SK-N-SH (cell line): ENCODE results near the gene ZRANB3. TPM values are rescaled to one million over a fixed set of nuclear protein-coding genes. Genes with fewer than 3 reads are reported as not detected.

Experiments used
- CTCF ChIA-PET: fragments of 300-600, 350-600 bp; formaldehyde crosslinking; extraction: SDS; loops from one replicate; lab custom pipeline; 2021; lab: Yijun Ruan, JAX
- POLR2A ChIA-PET: fragments of 350-600 bp; sonication (Branson Sonifier 250); formaldehyde crosslinking; extraction: SDS; loops from one replicate; lab custom pipeline; 2020; ENCODE audit warnings: antibody characterized with exemption, inconsistent platforms; lab: Yijun Ruan, JAX
- DNase-seq: peaks from one replicate; pipeline ENCODE4 v3.0.0; 2012
- H2AFZ ChIP-seq: fragments of 200-600 bp; sonication (generic); 2 replicates; pipeline ENCODE4 v1.8.1; 2016; ENCODE audit warnings: antibody characterized with exemption, mild to moderate bottlenecking, low read depth
- H3F3A ChIP-seq: fragments of 200-600 bp; sonication (generic); replicated peaks from 2 replicates; pipeline ENCODE3; 2016; ENCODE audit warnings: antibody characterized with exemption, mild to moderate bottlenecking; ENCODE audit not compliant: insufficient read depth
- H3K27ac ChIP-seq, 2 experiments: fragments of 200-500 bp in 1 of 2; fragments of 200-600 bp in 1 of 2; sonication (Bioruptor generic) in 1 of 2; sonication (generic), shearing (Covaris generic) in 1 of 2; 2 replicates each; pipeline versions ENCODE4 v1.5.1 to v1.6.1; 2014 to 2016; ENCODE audit warnings: low read depth in 2 of 2, inconsistent platforms in 1 of 2, low read length in 1 of 2, mild to moderate bottlenecking in 1 of 2, mixed read lengths in 1 of 2
- H3K27me3 ChIP-seq: fragments of 200-600 bp; sonication (generic), shearing (Covaris generic); 2 replicates; pipeline ENCODE4 v1.6.1; 2016; ENCODE audit warnings: mixed run types; ENCODE audit not compliant: insufficient read depth
- H3K36me3 ChIP-seq, 2 experiments: fragments of 200-500 bp in 1 of 2; fragments of 200-600 bp in 1 of 2; sonication (Bioruptor generic) in 1 of 2; sonication (generic) in 1 of 2; replicated peaks in 1 of 2; 2 replicates each; pipeline versions ENCODE3 to v1.5.1; 2014 to 2016; ENCODE audit warnings: low read length in 1 of 2, mild to moderate bottlenecking in 1 of 2; ENCODE audit not compliant: insufficient read depth in 2 of 2, control insufficient read depth in 1 of 2
- H3K4me1 ChIP-seq, 2 experiments: fragments of 200-500 bp in 1 of 2; fragments of 200-600 bp in 1 of 2; sonication (Bioruptor generic) in 1 of 2; sonication (generic), shearing (Covaris generic) in 1 of 2; 2 replicates each; pipeline versions ENCODE4 v1.5.1 to v1.6.1; 2014 to 2016; ENCODE audit warnings: low read depth in 1 of 2, low read length in 1 of 2, mixed run types in 1 of 2; ENCODE audit not compliant: insufficient read depth in 2 of 2, control insufficient read depth in 1 of 2
- H3K4me2 ChIP-seq: fragments of 200-600 bp; sonication (generic), shearing (Covaris generic); 2 replicates; pipeline ENCODE4 v1.6.1; 2017; ENCODE audit warnings: mixed run types
- H3K4me3 ChIP-seq, 2 experiments: fragments of 200-500 bp in 1 of 2; fragments of 200-600 bp in 1 of 2; sonication (Bioruptor generic) in 1 of 2; sonication (generic), shearing (Covaris generic) in 1 of 2; 2 replicates each; pipeline versions ENCODE4 v1.5.1 to v1.8.1; 2014 to 2016; ENCODE audit warnings: low read depth in 2 of 2, inconsistent platforms in 1 of 2, low read length in 1 of 2, mild to moderate bottlenecking in 1 of 2, mixed read lengths in 1 of 2, moderate library complexity in 1 of 2
- H3K79me2 ChIP-seq: fragments of 200-600 bp; sonication (generic); 2 replicates; pipeline ENCODE4 v1.8.1; 2017; ENCODE audit warnings: mild to moderate bottlenecking; ENCODE audit not compliant: insufficient read depth
- H3K9ac ChIP-seq: fragments of 200-600 bp; sonication (generic); 2 replicates; pipeline ENCODE4 v1.6.1; 2017; ENCODE audit warnings: mixed run types
- H3K9me2 ChIP-seq: fragments of 200-600 bp; sonication (generic); 2 replicates; pipeline ENCODE4 v1.6.1; 2017; ENCODE audit warnings: mixed run types
- H3K9me3 ChIP-seq: fragments of 200-600 bp; sonication (generic); 2 replicates; pipeline ENCODE4 v1.6.1; 2017; ENCODE audit warnings: mixed run types, mild to moderate bottlenecking, moderate library complexity
- H4K20me1 ChIP-seq: fragments of 200-600 bp; sonication (generic); 2 replicates; pipeline ENCODE4 v1.6.1; 2017; ENCODE audit warnings: mild to moderate bottlenecking, mixed run types; ENCODE audit not compliant: insufficient read depth
- EP300 ChIP-seq, 2 experiments: IDR thresholded peaks; 2 replicates each; pipeline versions ENCODE4 v1.4.0 to v1.6.1; 2012; ENCODE audit warnings: borderline replicate concordance in 1 of 2, low read depth in 1 of 2, low read length in 1 of 2
- EZH2phosphoT487 ChIP-seq: fragments of 200-600 bp; sonication (generic); IDR thresholded peaks from 2 replicates; pipeline ENCODE4 v1.6.1; 2017; ENCODE audit warnings: low read depth, mixed run types, mild to moderate bottlenecking, antibody characterized with exemption, moderate library complexity, borderline replicate concordance
- GATA2 ChIP-seq: sonication (generic); formaldehyde crosslinking; IDR thresholded peaks from 2 replicates; pipeline ENCODE4 v1.5.0; 2020; ENCODE audit warnings: mild to moderate bottlenecking, missing genetic modification reagents
- NFIC ChIP-seq: IDR thresholded peaks from 2 replicates; pipeline ENCODE4 v1.4.0; 2012; ENCODE audit warnings: borderline replicate concordance
- NRF1 ChIP-seq: IDR thresholded peaks from 2 replicates; pipeline ENCODE4 v1.6.1; 2012; ENCODE audit warnings: low read depth, mild to moderate bottlenecking, low read length
- RAD21 ChIP-seq: IDR thresholded peaks from 2 replicates; pipeline ENCODE4 v1.6.1; 2012; ENCODE audit warnings: mild to moderate bottlenecking, low read length
- RCOR1 ChIP-seq: fragments of 150-350 bp; IDR thresholded peaks from 2 replicates; pipeline ENCODE4 v1.6.1; 2017; ENCODE audit warnings: antibody characterized with exemption, low read length
- SMC3 ChIP-seq: IDR thresholded peaks from 2 replicates; pipeline ENCODE4 v1.6.1; 2012; ENCODE audit warnings: low read depth, low read length, improper control_type of control experiment
- TCF12 ChIP-seq: IDR thresholded peaks from 2 replicates; pipeline ENCODE4 v1.4.0; 2012
- WGBS: methylation state at CpG from one replicate; pipeline ENCODE4 v1.1.6; 2017; ENCODE audit warnings: low lambda C conversion rate; 5-methylcytosine and 5-hydroxymethylcytosine counted together
- polyA plus RNA-seq, 3 experiments: library from polyadenylated mRNA; depleted of rRNA; stranded (reverse); fragments of >200 nt; gene quantifications; 2 replicates each; pipeline ENCODE4 v1.2.3, GENCODE V29; 2012
- TF ChIP-seq, protein P1 (sequence below): IDR thresholded peaks from 2 replicates; pipeline ENCODE4 v1.4.0; 2012; ENCODE audit warnings: low read depth, borderline replicate concordance

The ZRANB3 gene
- polyA plus RNA-seq, 1 of the 3 experiments (the other 2 are of a cell fraction) = 4.1 TPM

DNA sequence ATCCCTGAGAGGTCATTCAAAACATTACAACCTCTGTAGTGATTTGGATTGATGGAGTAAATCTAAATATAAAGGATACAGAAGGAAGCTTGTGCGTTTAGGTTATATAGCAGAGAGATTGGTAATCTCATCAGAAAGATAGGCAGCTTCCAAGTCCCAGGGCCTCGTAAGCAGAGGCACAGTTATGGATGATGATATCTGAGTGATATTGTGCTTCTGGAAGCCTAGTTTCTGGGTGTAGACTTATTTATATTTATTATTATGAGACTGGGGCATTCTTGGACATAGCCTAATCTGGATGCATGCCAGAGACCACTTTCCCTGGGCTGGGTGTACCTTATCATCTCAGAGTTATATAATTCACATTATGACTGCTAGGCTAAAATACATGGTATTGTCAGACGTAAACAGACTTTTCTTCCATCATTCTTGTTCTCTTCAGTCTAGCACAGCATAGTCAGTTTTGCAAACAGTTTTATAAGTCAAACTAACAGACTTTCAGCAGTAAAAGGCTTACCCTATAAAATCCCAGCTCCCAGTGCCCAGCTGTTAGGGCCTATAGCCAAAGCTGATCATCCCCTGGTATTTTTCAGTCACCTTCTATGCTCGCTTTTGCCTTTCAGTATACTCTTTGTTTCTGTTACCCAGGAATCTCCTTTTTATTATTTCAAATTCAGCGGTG, 431.1 kb downstream of the ZRANB3 start:
- H3K9me2 ChIP-seq = no peaks in the 10 kb centered on the region
- TF ChIP-seq SMC3 = no peak
- peak; percentile 84 for TF ChIP-seq RCOR1
- TF ChIP-seq GATA2 (CRISPR knock-in tag) = peak; percentile 69; the same call in 1 of the 2 replicates
- peak in 1 of 2 experiments; percentile 30; a peak in 1 of 4 replicates for TF ChIP-seq EP300 (IDR thresholded peaks at IDR 0.05; ENCODE audit: borderline replicate concordance in 1 of 2, low read depth in 1 of 2, low read length in 1 of 2)
- DNase-seq = peak; percentile 68
- ChIA-PET CTCF (no interaction called here), POLR2A (no interaction called here)
- H3K36me3 ChIP-seq = peaks cover 0 to 51% of the 10 kb centered on the region in 2 experiments
- no peak overlapping the region for H3K4me3 ChIP-seq
- no peaks in the 10 kb centered on the region for H3K27me3 ChIP-seq
- peaks cover 5% of the 10 kb centered on the region for H3F3A ChIP-seq
- H3K9me3 ChIP-seq = no peaks in the 10 kb centered on the region
- no peak overlapping the region for H2AFZ ChIP-seq
- 82% methylated on average over 5 of the region's 5 CpGs for WGBS
- H3K9ac ChIP-seq = no peak overlapping the region
- H3K4me2 ChIP-seq = no peak overlapping the region
- H3K27ac ChIP-seq = peak overlapping the region in 1 of 2 experiments; percentile 71; a peak in 2 of 4 replicates
- H3K79me2 ChIP-seq = peaks cover 27% of the 10 kb centered on the region
- peaks cover 0 to 11% of the 10 kb centered on the region in 2 experiments; a peak in 1 of 4 replicates for H3K4me1 ChIP-seq
- H4K20me1 ChIP-seq = no peaks in the 10 kb centered on the region

DNA sequence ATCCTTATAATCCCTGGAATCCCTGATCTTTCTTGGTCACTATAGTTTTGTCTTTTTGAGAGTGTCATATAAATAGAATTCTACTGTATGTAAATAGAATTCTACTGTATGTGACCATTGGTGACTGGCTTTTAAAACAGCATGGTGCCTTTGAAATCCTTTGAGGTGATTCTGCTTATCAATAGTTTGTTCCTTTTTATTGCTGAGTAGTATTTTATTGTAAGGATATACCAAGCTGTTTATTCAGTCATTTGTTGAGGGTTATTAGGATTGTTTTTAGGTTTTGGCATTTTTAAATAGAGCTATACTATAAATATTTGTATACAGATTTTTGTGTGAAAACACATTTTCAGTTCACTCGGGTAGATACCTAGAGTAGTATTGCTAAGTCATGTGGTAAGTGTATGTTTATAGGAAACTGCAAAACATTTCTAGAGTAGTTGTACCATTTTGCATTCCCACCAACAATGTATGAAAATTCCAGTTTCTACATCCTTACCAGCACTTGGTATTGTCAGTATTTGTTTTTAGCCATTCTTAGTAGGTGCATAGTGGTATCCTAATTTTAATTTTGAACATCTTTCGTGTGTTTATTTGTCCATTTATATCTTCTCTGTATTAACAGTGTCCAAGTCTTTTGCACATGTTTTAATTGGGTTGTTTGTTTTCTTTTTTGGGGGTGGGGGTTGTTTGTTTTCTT, 433.3 kb downstream of the ZRANB3 start:
- H3K79me2 ChIP-seq = peaks cover 27% of the 10 kb centered on the region

More for the DNA sequence above, 433.3 kb downstream of the ZRANB3 start:
- Histone ChIP-seq H3F3A (peaks cover 7% of the 10 kb centered on the region), H3K36me3 (peaks cover 18 to 47% of the 10 kb centered on the region in 2 experiments), H3K4me2 (no peak overlapping the region), H3K4me1 (peaks cover 0 to 11% of the 10 kb centered on the region in 2 experiments; a peak in 1 of 4 replicates), H3K9me2 (no peaks in the 10 kb centered on the region), H3K27me3 (no peaks in the 10 kb centered on the region), H3K9ac (no peak overlapping the region), H3K9me3 (no peaks in the 10 kb centered on the region), H3K27ac (no peak overlapping the region), H4K20me1 (no peaks in the 10 kb centered on the region), H3K4me3 (no peak overlapping the region), H2AFZ (no peak overlapping the region)
- WGBS = 97% methylated on average over 2 of the region's 2 CpGs
- TF ChIP-seq NRF1 = no peak
- no peak for TF ChIP-seq RAD21
- no peak for TF ChIP-seq EZH2phosphoT487
- TF ChIP-seq NFIC = no peak
- TF ChIP-seq, protein P1, sequence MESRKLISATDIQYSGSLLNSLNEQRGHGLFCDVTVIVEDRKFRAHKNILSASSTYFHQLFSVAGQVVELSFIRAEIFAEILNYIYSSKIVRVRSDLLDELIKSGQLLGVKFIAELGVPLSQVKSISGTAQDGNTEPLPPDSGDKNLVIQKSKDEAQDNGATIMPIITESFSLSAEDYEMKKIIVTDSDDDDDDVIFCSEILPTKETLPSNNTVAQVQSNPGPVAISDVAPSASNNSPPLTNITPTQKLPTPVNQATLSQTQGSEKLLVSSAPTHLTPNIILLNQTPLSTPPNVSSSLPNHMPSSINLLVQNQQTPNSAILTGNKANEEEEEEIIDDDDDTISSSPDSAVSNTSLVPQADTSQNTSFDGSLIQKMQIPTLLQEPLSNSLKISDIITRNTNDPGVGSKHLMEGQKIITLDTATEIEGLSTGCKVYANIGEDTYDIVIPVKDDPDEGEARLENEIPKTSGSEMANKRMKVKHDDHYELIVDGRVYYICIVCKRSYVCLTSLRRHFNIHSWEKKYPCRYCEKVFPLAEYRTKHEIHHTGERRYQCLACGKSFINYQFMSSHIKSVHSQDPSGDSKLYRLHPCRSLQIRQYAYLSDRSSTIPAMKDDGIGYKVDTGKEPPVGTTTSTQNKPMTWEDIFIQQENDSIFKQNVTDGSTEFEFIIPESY = no peak
- no peak for TF ChIP-seq TCF12
- POLR2A ChIA-PET = no interaction called here
- no peak for DNase-seq
- CTCF ChIA-PET = interaction anchor here (0.9 kb wide), 1 partner anchor 94 kb away, joined by 5 read pairs; no protein-coding TSS in a partner anchor
